DLD1 (cell line): ENCODE data around the gene KBTBD13.

Experiments
- in situ Hi-C: cut with HindIII; loops from 2 replicates; pipeline ENCODE4 v1.10.0; 2017; ENCODE audit warnings: low sequenced_read_pairs

Gene KBTBD13

GRCh38 chr15:65068403-65068788, 8.2 kb upstream of the KBTBD13 start:
- in situ Hi-C loops: no loop called here

GRCh38 chr15:65069179-65069578, 7.4 kb upstream of the KBTBD13 start:
- in situ Hi-C loops: no loop called here

GRCh38 chr15:65069779-65070546, 6.6 kb upstream of the KBTBD13 start:
- in situ Hi-C loops: no loop called here

GRCh38 chr15:65071381-65071811, 5.2 kb upstream of the KBTBD13 start:
- in situ Hi-C loops: no loop called here

GRCh38 chr15:65072027-65072426, 4.5 kb upstream of the KBTBD13 start:
- in situ Hi-C loops: no loop called here

- in situ Hi-C loops: no loop called here
Measured at GRCh38 chr15:65072617-65073016, 3.9 kb upstream of the KBTBD13 start.

- in situ Hi-C loops: loop anchor here (5.0 kb wide), 1 partner anchor 33 kb away; no protein-coding TSS in a partner anchor
Measured at GRCh38 chr15:65074946-65075345, 1.6 kb upstream of the KBTBD13 start.

- in situ Hi-C loops: loop anchor here (5.0 kb wide), 1 partner anchor 34 kb away; no protein-coding TSS in a partner anchor
Measured at GRCh38 chr15:65075607-65076395, 745 bp upstream of the KBTBD13 start.

- in situ Hi-C loops: loop anchor here (5.0 kb wide), 1 partner anchor 35 kb away; no protein-coding TSS in a partner anchor
Measured at GRCh38 chr15:65077291-65077980, 890 bp downstream of the KBTBD13 start.

GRCh38 chr15:65077981-65078352, 1.4 kb downstream of the KBTBD13 start:
- in situ Hi-C loops: loop anchor here (5.0 kb wide), 1 partner anchor 36 kb away; no protein-coding TSS in a partner anchor

GRCh38 chr15:65079580-65079979, 3.0 kb downstream of the KBTBD13 start:
- in situ Hi-C loops: loop anchor here (5.0 kb wide), 1 partner anchor 37 kb away; no protein-coding TSS in a partner anchor

GRCh38 chr15:65081270-65081669, 4.7 kb downstream of the KBTBD13 start:
- in situ Hi-C loops: no loop called here

GRCh38 chr15:65081758-65082157, 5.2 kb downstream of the KBTBD13 start:
- in situ Hi-C loops: no loop called here

- in situ Hi-C loops: no loop called here
Measured at GRCh38 chr15:65082303-65082953, 5.9 kb downstream of the KBTBD13 start.

GRCh38 chr15:65083262-65083701, 6.7 kb downstream of the KBTBD13 start:
- in situ Hi-C loops: no loop called here

GRCh38 chr15:65084500-65085206, 8.1 kb downstream of the KBTBD13 start:
- in situ Hi-C loops: no loop called here

- in situ Hi-C loops: no loop called here
Measured at GRCh38 chr15:65085207-65085753, 8.7 kb downstream of the KBTBD13 start.

- in situ Hi-C loops: no loop called here
Measured at GRCh38 chr15:65085990-65086679, 9.6 kb downstream of the KBTBD13 start.

- in situ Hi-C loops: no loop called here
Measured at GRCh38 chr15:65086680-65087111, 10.2 kb downstream of the KBTBD13 start.
